CD4-positive, alpha-beta T cell (primary cell): ENCODE measurements around the gene AUNIP. TPM values are rescaled to one million over a fixed set of nuclear protein-coding genes. Genes with fewer than 3 reads are reported as not detected.

Experiments used
- ATAC-seq: fragments of 200-7000 bp; cut with Tn5 transposase; one replicate; pipeline ENCODE4 v1.10.0; 2022; ENCODE audit warnings: mild to moderate bottlenecking; ENCODE audit not compliant: poor library complexity
- CTCF ChIA-PET: fragments of 350-600 bp; sonication (Branson Sonifier 250); formaldehyde crosslinking; loops from one replicate; lab custom pipeline; 2021; ENCODE audit warnings: antibody characterized with exemption, inconsistent platforms; lab: Charles Lee
- POLR2A ChIA-PET: fragments of 350-600 bp; sonication (Branson Sonifier 250); formaldehyde crosslinking; loops from one replicate; lab custom pipeline; 2021; ENCODE audit warnings: antibody characterized with exemption, inconsistent platforms; lab: Charles Lee
- DNase-seq, 14 experiments: peaks; one replicate each; pipeline ENCODE4 v3.0.0-alpha.2; 2013 to 2020; ENCODE audit warnings: mixed read lengths in 2 of 14
- H3K27ac ChIP-seq, 2 donors: one replicate each; pipeline versions ENCODE4 v1.5.1 to v1.7.0; 2013; ENCODE audit warnings: low read length in 2 of 2, low read depth in 1 of 2, mild to moderate bottlenecking in 1 of 2
- H3K27me3 ChIP-seq, 2 experiments: 1 replicate in 1 of 2; 2 replicates in 1 of 2; pipeline versions ENCODE4 v1.6.1 to v1.7.0; 2013; ENCODE audit warnings: low read length in 2 of 2, control low read depth in 1 of 2, mild to moderate bottlenecking in 1 of 2, moderate library complexity in 1 of 2; ENCODE audit not compliant: insufficient read depth in 2 of 2, control insufficient read depth in 1 of 2
- H3K36me3 ChIP-seq: one replicate; pipeline ENCODE4 v1.6.1; 2013; ENCODE audit warnings: low read length, control low read depth; ENCODE audit not compliant: insufficient read depth
- H3K4me1 ChIP-seq: one replicate; pipeline ENCODE4 v1.6.1; 2013; ENCODE audit warnings: low read length, control low read depth; ENCODE audit not compliant: insufficient read depth
- H3K4me3 ChIP-seq: one replicate; pipeline ENCODE4 v1.5.1; 2013; ENCODE audit warnings: mild to moderate bottlenecking, low read length, moderate library complexity
- H3K9me3 ChIP-seq, 2 experiments: 1 replicate in 1 of 2; 2 replicates in 1 of 2; pipeline versions ENCODE4 v1.6.1 to v1.7.0; 2013; ENCODE audit warnings: low read length in 2 of 2, mild to moderate bottlenecking in 2 of 2, control low read depth in 1 of 2, moderate library complexity in 1 of 2; ENCODE audit not compliant: control insufficient read depth in 1 of 2, insufficient read depth in 1 of 2
- H3K27ac Mint-ChIP-seq: one replicate; pipeline ENCODE4 v1.8.0; 2020; ENCODE audit warnings: mixed read lengths
- H3K27me3 Mint-ChIP-seq: one replicate; pipeline ENCODE4 v1.8.0; 2021; ENCODE audit warnings: mixed read lengths
- H3K36me3 Mint-ChIP-seq: one replicate; pipeline ENCODE4 v1.8.0; 2021; ENCODE audit warnings: low read depth, mixed read lengths
- H3K4me1 Mint-ChIP-seq: one replicate; pipeline ENCODE4 v1.8.0; 2021; ENCODE audit warnings: low read depth, mixed read lengths
- H3K4me3 Mint-ChIP-seq: one replicate; pipeline ENCODE4 v1.8.0; 2020; ENCODE audit warnings: mild to moderate bottlenecking, mixed read lengths
- H3K9me3 Mint-ChIP-seq: one replicate; pipeline ENCODE4 v1.8.0; 2020; ENCODE audit warnings: mixed read lengths
- CTCF ChIP-seq: fragments of 200-600 bp; IDR thresholded peaks from one replicate; pipeline ENCODE4 v1.8.0; 2022; ENCODE audit warnings: antibody characterized with exemption, mild to moderate bottlenecking
- intact Hi-C, 2 experiments: fragments of 100-400 bp; cut with DNase I in 1 of 2; cut with micrococcal nuclease in 1 of 2; formaldehyde crosslinking; loops; one replicate each; pipeline versions ENCODE4 v1.15.1 to v1.9.0; 2023 to 2025; cut with DNase I, micrococcal nuclease
- total RNA-seq, 174 experiments: library from RNA in 2 of 174; stranded (reverse) in 2 of 174; gene quantifications; one replicate each; pipeline ENCODE4 v1.2.3 and lab custom pipeline; 2021 to 2026

The AUNIP gene
- total RNA-seq, 2 experiments from 2014 or later = not detected

GRCh38 chr1:25896266-25896665, 37.0 kb upstream of the AUNIP start:
- Mint-ChIP-seq H3K36me3 (peaks cover 29% of the 10 kb centered on the region), H3K9me3 (no peaks in the 10 kb centered on the region), H3K27ac (no peak overlapping the region), H3K27me3 (no peaks in the 10 kb centered on the region), H3K4me1 (peaks cover 13% of the 10 kb centered on the region), H3K4me3 (no peak overlapping the region)
- Histone ChIP-seq H3K4me3 (no peak overlapping the region), H3K36me3 (peaks cover 11% of the 10 kb centered on the region), H3K27ac (no peak overlapping the region), H3K9me3 (no peaks in the 10 kb centered on the region), H3K4me1 (peaks cover 10% of the 10 kb centered on the region), H3K27me3 (no peaks in the 10 kb centered on the region)
- ChIA-PET POLR2A (interaction anchor here (0.8 to 6.0 kb wide), 8 partner anchors 9 to 103 kb away, joined by 3 to 124 read pairs (median 12); partner anchors contain the start of genes MTFR1L, PAFAH2 and STMN1), CTCF (interaction anchor here (0.9 to 4.6 kb wide), 10 partner anchors 8 to 466 kb away, joined by 3 to 184 read pairs (median 10); partner anchors contain the start of genes PAFAH2, PAQR7 and STMN1)
- intact Hi-C loops = no loop called here
- DNase-seq (no peak), ATAC-seq (no peak)
- TF ChIP-seq CTCF = no peak

DNA sequence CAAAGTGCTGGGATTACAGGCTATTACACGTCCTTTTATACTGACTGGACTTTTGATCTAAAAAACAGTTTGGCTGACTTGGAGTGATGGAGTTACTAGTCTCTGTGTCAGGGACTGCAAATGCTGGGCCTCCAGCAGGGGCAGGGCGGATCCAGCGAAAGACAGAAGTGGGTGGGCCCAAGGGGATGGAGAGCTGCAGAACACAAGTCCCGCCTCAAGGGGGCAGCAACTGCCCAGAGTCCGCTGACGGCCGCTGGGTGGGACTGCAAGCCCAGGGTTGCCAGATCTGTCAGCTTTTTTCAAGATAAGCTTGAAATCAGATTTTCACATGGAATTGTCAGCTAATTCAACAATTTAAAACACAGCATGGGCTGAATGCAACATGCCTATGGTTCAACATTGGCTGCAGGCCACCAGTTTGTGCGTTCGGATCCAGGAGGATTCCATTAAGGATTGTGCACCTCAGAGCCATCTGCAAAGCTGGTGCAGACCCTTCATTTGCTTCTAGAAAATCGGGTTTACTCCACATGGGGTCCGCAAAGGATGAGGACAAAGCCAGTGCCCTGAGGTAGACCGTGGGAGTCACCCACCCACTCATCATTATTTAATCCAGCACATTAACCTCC, 36.2 kb upstream of the AUNIP start:
- no peak overlapping the region for H3K4me3 Mint-ChIP-seq

DNA sequence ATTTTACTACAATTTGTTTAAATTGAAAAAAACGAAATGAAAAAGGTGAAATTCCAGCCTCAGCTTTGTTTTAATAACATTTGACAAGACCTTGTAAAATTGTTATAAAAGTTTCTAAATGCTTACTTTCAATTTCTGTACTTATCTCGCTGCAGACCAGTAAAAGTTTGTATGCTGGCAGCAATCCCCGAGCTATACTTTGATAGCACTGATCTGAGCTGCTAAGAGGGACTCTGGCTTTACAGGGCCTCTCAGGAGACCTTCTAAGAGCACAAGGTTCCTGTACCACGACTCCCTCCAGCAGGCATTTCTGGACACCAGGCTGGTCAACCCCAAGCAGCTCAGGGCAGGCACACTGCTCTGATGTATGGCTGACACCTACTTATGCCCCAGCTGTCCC, 33.9 kb upstream of the AUNIP start:
- Histone ChIP-seq H3K36me3 (no peaks in the 10 kb centered on the region), H3K27me3 (no peaks in the 10 kb centered on the region), H3K9me3 (no peaks in the 10 kb centered on the region), H3K4me1 (peaks cover 10% of the 10 kb centered on the region), H3K4me3 (no peak overlapping the region), H3K27ac (no peak overlapping the region)
- TF ChIP-seq CTCF = no peak
- Mint-ChIP-seq H3K9me3 (no peaks in the 10 kb centered on the region), H3K36me3 (peaks cover 1% of the 10 kb centered on the region), H3K27ac (no peak overlapping the region), H3K4me1 (peaks cover 9% of the 10 kb centered on the region), H3K27me3 (no peaks in the 10 kb centered on the region), H3K4me3 (no peak overlapping the region)
- ChIA-PET CTCF (interaction anchor here (0.7 to 1.5 kb wide), 2 partner anchors 11 to 104 kb away, joined by 3 to 4 read pairs; partner anchors contain the start of gene PAFAH2), POLR2A (interaction anchor here (0.8 to 0.9 kb wide), 2 partner anchors 78 to 105 kb away, joined by 3 read pairs; partner anchors contain the start of gene PAFAH2)
- no peak for DNase-seq
- intact Hi-C loops = loop anchor here in 1 of 2 experiments (5.0 kb wide), 2 partner anchors 36 to 71 kb away; partner anchors contain the start of gene AUNIP
- no peak for ATAC-seq

More for the DNA sequence above, 36.2 kb upstream of the AUNIP start:
- intact Hi-C loops = loop anchor here (1.0 to 2.0 kb wide), 4 partner anchors 10 to 103 kb away; partner anchors contain the start of genes PAFAH2 (in 2 of the 2) and STMN1 (in 1 of the 2)
- peak; percentile 100 for ATAC-seq
- CTCF ChIA-PET = interaction anchor here (0.6 to 4.6 kb wide), 35 partner anchors 9 to 1514 kb away, joined by 3 to 184 read pairs (median 5); partner anchors contain the start of genes CEP85, LDLRAP1, MTFR1L and PAFAH2
- Histone ChIP-seq H3K9me3 (no peaks in the 10 kb centered on the region), H3K4me3 (no peak overlapping the region), H3K27ac (no peak overlapping the region), H3K4me1 (peaks cover 10% of the 10 kb centered on the region), H3K36me3 (peaks cover 5% of the 10 kb centered on the region), H3K27me3 (no peaks in the 10 kb centered on the region)
- Mint-ChIP-seq H3K36me3 (peaks cover 21% of the 10 kb centered on the region), H3K9me3 (no peaks in the 10 kb centered on the region), H3K27me3 (no peaks in the 10 kb centered on the region), H3K27ac (peak overlapping the region; percentile 24), H3K4me1 (peaks cover 9% of the 10 kb centered on the region)
- TF ChIP-seq CTCF = peak; percentile 98
- DNase-seq = peak; percentile 86 to 96 (median 88)
- POLR2A ChIA-PET = interaction anchor here (0.7 to 6.0 kb wide), 16 partner anchors 9 to 250 kb away, joined by 3 to 124 read pairs (median 4); partner anchors contain the start of genes MTFR1L, PAFAH2, PAQR7 and STMN1
